HT1080 (cell line): ENCODE measurements around the gene MPDZ. TPM values are rescaled to one million over a fixed set of nuclear protein-coding genes. Genes with fewer than 3 reads are reported as not detected.
"Not testable (repeated sequence)": the region's sequence is repeated elsewhere in the genome, so short reads cannot be mapped to it uniquely, and the experiment has no call there.

ENCODE experiments used
- DNase-seq: peaks from one replicate; pipeline ENCODE4 v3.0.0-alpha.2; 2015; ENCODE audit warnings: low read depth
- total RNA-seq: library from RNA; depleted of rRNA; stranded (reverse); fragments of >200 nt; shearing (Covaris generic); gene quantifications from 2 replicates; pipeline ENCODE4 v1.2.3, GENCODE V29; 2014

MPDZ gene
- total RNA-seq, 1 experiment from 2014 or later = 15.9 TPM

- peak; percentile 81 for DNase-seq
These were observed 11.0 kb downstream of the MPDZ start for GRCh38 chr9:13268469-13268868.

- peak; percentile 94 for DNase-seq
These were observed 11.7 kb downstream of the MPDZ start for GRCh38 chr9:13267743-13268142.

- peak; percentile 77 for DNase-seq
These were observed 13.3 kb downstream of the MPDZ start for GRCh38 chr9:13266167-13266566.

- no peak for DNase-seq
These were observed 14.7 kb downstream of the MPDZ start for GRCh38 chr9:13264788-13265187.

- no peak for DNase-seq
These were observed 16.0 kb downstream of the MPDZ start for GRCh38 chr9:13263511-13263910.

GRCh38 chr9:13252852-13253251, 26.6 kb downstream of the MPDZ start:
- DNase-seq = no peak

- DNase-seq = no peak
These were observed 35.3 kb downstream of the MPDZ start for GRCh38 chr9:13244181-13244580.

- DNase-seq = no peak
These were observed 38.2 kb downstream of the MPDZ start for GRCh38 chr9:13241283-13241682.

- no peak for DNase-seq
These were observed 39.8 kb downstream of the MPDZ start for GRCh38 chr9:13239660-13240059.

- no peak for DNase-seq
These were observed 40.3 kb downstream of the MPDZ start for GRCh38 chr9:13239208-13239607.

GRCh38 chr9:13234932-13235331, 44.6 kb downstream of the MPDZ start:
- DNase-seq = no peak

GRCh38 chr9:13228431-13228830, 51.1 kb downstream of the MPDZ start:
- no peak for DNase-seq

GRCh38 chr9:13224366-13224765, 55.1 kb downstream of the MPDZ start:
- no peak for DNase-seq

GRCh38 chr9:13222733-13223132, 56.8 kb downstream of the MPDZ start:
- not testable (repeated sequence) for DNase-seq

- DNase-seq = no peak
These were observed 57.8 kb downstream of the MPDZ start for GRCh38 chr9:13221741-13222140.

- no peak for DNase-seq
These were observed 58.7 kb downstream of the MPDZ start for GRCh38 chr9:13220837-13221236.

GRCh38 chr9:13215791-13216554, 63.5 kb downstream of the MPDZ start:
- DNase-seq = no peak

GRCh38 chr9:13213998-13214397, 65.5 kb downstream of the MPDZ start:
- no peak for DNase-seq

GRCh38 chr9:13213337-13213736, 66.2 kb downstream of the MPDZ start:
- DNase-seq = peak; percentile 37

- DNase-seq = no peak
These were observed 69.2 kb downstream of the MPDZ start for GRCh38 chr9:13210306-13210705.

- no peak for DNase-seq
These were observed 70.0 kb downstream of the MPDZ start for GRCh38 chr9:13209498-13209897.

- no peak for DNase-seq
These were observed 73.7 kb downstream of the MPDZ start for GRCh38 chr9:13205824-13206223.

GRCh38 chr9:13190040-13190439, 89.5 kb downstream of the MPDZ start:
- no peak for DNase-seq

GRCh38 chr9:13189362-13189761, 90.1 kb downstream of the MPDZ start:
- DNase-seq = no peak
